NCI-H2081 treated with DMSO at 0.1 percent for 48 hours (cell line): ENCODE data around the gene MTX3.

ENCODE experiments used
- DNase-seq: peaks from one replicate; lab custom pipeline; 2025; lab: John Stamatoyannopoulos, UW

Gene MTX3, protein sequence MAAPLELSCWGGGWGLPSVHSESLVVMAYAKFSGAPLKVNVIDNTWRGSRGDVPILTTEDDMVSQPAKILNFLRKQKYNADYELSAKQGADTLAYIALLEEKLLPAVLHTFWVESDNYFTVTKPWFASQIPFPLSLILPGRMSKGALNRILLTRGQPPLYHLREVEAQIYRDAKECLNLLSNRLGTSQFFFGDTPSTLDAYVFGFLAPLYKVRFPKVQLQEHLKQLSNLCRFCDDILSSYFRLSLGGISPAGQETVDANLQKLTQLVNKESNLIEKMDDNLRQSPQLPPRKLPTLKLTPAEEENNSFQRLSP

DNA sequence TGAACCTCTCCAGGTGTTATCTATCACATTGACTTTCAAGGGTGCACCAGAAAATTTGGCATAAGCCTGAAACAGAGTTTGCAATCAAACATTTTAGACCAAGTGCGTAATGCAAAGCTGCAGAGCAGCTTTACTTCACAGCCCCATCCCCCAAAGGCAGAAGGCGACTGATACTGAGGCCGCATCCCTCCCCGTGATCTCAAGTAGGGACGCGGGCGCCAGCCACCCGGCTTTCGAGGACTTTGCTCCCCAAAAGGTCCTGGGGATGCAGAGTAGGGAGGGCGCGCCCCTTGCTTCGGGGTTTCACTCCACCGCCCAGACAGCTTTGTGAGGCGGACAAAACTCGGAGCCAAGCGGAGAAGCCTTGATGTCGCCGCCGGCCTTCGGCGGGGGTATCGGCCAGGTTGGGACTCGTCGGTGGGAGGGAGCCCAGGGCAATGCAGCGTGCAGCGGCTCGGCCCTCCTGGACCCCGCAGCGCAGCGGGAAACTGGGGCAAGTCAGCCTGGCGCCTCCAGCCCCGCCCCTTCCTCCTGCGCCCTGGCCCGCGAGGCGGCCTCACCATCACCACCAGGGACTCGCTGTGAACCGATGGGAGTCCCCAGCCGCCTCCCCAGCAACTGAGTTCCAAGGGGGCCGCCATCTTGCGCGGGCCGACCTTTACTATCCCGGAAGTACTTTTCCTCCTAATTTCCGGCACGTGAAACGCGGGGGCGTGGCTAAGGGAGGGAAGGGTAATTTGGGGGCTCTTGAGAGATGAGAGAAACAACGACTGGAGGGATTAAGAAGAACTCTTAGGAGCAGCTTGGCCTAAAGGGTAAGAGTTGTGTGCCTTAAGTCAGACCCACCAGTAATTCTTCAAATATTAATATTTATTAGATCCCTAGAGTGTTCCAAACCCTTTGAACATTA is at the start of gene MTX3:
Gene MTX3 (minus strand): TSS at position 665 of the 910 bp plus-strand sequence. CDS start 24 bp downstream, at position 641.
- DNase-seq = peak; percentile 13

DNA sequence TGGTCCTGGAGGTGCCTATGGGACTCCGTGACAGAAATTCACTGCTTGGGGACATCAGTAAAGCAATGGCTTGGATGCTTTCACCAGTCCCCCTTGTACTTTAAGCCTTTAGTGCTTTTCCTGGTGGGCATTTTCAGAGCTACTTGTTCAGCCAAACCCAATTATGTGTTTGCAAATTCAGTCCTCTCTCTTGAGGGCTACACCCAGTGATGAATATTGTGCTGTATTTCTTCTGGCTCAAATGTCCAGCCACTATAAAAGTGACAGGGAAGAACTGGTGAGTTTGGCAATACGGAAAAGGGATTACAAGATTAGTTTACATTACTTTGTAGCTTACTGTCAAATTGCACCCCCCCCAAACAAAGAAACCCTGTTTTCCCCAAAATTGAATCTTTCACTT is 48.6 kb upstream of the MTX3 start:
- DNase-seq = no peak

GRCh38 chr5:80037366-80037765 is 46.3 kb upstream of the MTX3 start:
- DNase-seq = no peak

- DNase-seq = no peak
Observed at GRCh38 chr5:80036615-80037014, 45.6 kb upstream of the MTX3 start.

- DNase-seq = no peak
Observed at GRCh38 chr5:80035839-80036238, 44.8 kb upstream of the MTX3 start.

DNA sequence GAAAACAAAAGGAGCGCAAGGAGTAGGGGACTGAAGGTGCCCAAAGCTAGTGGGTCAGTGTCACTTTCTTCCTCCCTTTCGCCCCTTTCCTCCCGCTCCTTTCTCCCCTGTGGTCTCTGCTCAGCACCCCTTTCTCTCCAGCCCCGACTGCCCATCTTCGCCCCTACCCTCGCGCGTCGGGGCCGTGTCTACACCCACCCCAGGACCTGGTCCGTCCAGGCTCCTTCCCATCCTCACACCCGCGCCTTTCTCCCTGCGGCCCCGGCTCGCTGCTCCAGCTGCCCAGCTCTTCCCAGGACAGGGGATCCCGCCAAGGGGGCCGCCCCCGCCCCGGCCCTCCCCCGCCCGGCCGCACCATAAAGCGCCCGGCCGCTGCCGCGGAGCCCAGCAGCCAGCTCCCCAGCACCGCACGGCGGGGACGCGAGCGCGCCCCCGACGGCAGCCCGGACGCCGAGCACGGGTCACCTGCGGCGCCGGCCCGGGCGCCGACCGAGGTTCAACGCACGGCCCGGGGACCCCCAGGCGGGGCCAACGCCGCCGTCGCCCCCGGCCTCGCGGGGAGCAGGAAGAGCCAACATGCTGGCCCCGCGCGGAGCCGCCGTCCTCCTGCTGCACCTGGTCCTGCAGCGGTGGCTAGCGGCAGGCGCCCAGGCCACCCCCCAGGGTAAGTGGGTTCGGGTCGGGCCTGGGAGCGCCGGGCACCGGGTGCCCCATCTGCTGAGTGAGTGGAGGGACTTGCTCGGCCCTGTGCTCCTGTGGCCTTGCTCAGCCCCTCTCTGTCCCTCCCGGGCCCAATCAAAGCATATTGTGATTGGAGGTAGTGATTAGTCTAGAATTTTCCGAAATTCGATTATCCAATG is 44.1 kb upstream of the MTX3 start, which contains the start of gene THBS4:
Gene THBS4 (plus strand): TSS at position 387 of the 860 bp plus-strand sequence. CDS start 190 bp downstream, at position 577.
- DNase-seq = no peak

- DNase-seq = no peak
Observed at GRCh38 chr5:80034559-80034958, 43.5 kb upstream of the MTX3 start.

GRCh38 chr5:80033513-80033912 is 42.5 kb upstream of the MTX3 start:
- no peak for DNase-seq

GRCh38 chr5:80031109-80031508 is 40.0 kb upstream of the MTX3 start:
- no peak for DNase-seq

GRCh38 chr5:80026841-80027240 is 35.8 kb upstream of the MTX3 start:
- no peak for DNase-seq

- no peak for DNase-seq
Observed at GRCh38 chr5:80025069-80025468, 34.0 kb upstream of the MTX3 start.

GRCh38 chr5:80010754-80011392 is 19.8 kb upstream of the MTX3 start:
- DNase-seq = no peak

GRCh38 chr5:80008995-80009765 is 18.1 kb upstream of the MTX3 start:
- DNase-seq = no peak

DNA sequence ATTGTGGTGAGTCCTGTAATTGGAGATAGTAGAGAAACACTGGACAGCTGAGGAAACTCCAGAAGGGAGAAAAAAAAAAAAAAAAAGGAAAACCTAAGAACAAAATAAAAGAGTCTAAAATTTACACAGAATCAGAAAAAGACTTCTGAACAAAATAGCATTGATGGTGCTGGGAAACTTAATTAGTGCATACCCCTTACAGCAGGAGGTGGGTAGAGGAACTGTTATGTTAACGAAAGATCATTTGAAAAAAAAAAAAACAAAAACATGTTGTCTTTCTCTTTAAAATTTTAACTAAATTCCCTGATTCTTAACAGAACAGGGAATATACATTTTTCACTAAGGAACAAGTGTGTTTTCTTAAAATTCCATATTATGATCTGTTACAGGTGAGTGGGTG is 11.6 kb upstream of the MTX3 start:
- no peak for DNase-seq

DNA sequence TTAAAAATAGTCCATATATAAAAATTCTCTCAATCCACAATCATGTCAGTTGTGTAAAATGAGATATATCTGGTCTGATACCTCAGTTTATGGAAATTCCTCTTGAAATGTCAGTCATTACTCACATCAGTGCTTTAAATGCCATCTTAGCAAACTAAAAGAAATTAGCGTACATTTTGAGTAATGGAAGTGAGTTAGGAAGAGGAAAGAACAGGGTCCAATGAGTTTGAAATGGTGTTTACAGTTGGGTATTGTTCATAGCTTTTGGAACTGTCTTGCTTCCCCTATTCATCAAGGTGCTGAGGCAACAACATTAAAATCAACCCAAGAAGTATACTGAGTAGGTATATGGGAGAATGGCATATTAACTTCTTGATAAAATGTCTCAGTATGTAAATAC is 8.7 kb upstream of the MTX3 start:
- DNase-seq = no peak

DNA sequence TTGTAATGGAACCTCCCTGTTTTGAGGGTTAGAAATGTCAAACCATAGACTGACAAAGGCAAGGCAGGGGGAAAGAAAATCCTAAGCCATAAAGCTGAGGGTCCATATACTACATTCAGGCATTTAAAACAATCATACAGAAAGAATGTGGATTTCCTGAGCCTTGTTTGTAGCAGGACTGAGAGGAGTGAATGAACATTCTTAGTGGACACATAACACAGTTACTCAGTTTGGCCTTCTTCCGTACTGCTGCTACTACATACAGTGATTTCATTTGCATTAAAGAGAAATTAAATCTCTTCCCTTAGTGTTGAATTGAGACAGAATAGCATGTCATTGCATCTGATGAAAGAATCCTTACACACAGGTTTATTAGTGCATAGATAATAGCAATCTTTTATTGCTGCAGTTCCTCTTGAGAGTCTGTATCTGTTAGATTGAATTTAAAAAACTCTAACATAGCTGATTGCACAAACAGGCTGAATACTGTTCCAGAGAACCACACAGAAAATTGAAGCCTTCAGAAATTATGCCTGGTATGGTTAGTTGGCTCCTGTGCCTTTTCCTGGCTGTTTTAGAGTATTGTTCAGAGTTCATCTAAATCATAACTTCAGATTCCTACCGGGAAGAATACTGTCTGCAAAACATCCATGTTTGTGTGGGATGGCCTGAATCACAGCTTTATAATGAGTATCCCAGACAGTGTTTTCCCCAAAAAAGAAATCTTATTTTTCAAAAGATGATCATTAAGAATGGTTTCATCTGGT is 2.0 kb upstream of the MTX3 start:
- DNase-seq = no peak

- DNase-seq = no peak
Observed at GRCh38 chr5:79990205-79990597, 861 bp downstream of the MTX3 start.

DNA sequence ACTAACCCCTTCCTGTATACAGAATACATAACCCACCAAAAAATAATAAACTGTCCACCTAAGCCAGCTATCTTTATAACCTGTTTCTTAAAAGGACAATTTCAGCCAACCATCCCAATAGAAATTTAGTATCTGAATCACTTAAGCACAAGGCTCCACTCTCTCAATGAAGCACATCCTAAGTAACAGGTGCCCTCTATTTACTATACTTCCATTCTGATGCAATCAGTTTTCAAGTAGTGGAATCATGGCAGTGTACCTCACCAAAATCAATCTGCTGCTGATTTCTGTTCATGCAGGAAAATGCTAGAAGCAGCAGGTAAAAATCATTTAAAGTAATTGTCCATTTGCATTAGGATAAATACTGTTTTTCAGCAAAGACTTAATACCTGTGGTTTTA is 4.8 kb downstream of the MTX3 start:
- no peak for DNase-seq

DNA sequence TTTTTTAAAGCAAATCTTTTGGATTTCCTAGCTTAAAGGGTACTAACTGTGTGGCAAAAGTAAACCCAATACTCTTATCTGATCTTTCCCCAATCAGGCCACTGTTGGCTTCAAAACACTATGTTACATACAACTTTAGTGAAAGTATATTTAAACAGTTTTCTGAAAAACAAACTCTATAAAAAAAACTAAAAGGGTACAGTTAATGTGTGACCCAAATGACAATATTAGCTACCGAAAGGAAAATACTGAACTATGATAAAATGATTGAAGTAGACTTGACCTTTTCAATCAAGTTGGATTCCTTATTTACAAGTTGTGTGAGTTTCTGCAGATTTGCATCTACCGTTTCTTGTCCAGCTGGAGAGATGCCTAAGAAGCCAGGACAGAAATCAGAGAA is 5.8 kb downstream of the MTX3 start:
- no peak for DNase-seq

GRCh38 chr5:79984363-79984762 is 6.7 kb downstream of the MTX3 start:
- no peak for DNase-seq
